IMR-90 (cell line): ENCODE data around the gene PCDH19. TPM values are rescaled to one million over a fixed set of nuclear protein-coding genes. Genes with fewer than 3 reads are reported as not detected.
A peak's percentile ranks its signal among the peaks of the same experiment; 100 is the strongest.

Source experiments
- ATAC-seq: fragments of 200-7000 bp; cut with Tn5 transposase; 2 replicates; pipeline ENCODE4 v1.9.1; 2020; ENCODE audit warnings: low read depth, mild to moderate bottlenecking, moderate library complexity
- BruUV-seq: library from RNA; stranded (reverse); fragments of 400-500 nt; replicated peaks from 2 replicates; lab custom pipeline; 2021; lab: Mats Ljungman, UMichigan
- CTCF ChIA-PET: fragments of 300-600 bp; formaldehyde crosslinking; extraction: SDS; loops from one replicate; lab custom pipeline; 2021; ENCODE audit warnings: antibody characterized with exemption; lab: Yijun Ruan, JAX
- POLR2A ChIA-PET: fragments of 300-600 bp; sonication (Branson Sonifier 250); formaldehyde crosslinking; loops from one replicate; lab custom pipeline; 2022; ENCODE audit warnings: antibody characterized with exemption; ENCODE audit not compliant: unreplicated experiment; lab: Charles Lee
- DNase-seq: peaks from one replicate; pipeline ENCODE4 v3.0.0; 2013
- H2AFZ ChIP-seq: replicated peaks from 2 replicates; pipeline ENCODE3; 2013; ENCODE audit warnings: low read length, mild to moderate bottlenecking; ENCODE audit not compliant: poor library complexity
- H2AK5ac ChIP-seq: 2 replicates; pipeline ENCODE4 v1.6.1; 2013; ENCODE audit warnings: low read depth, low read length, inconsistent platforms
- H2AK9ac ChIP-seq: replicated peaks from 2 replicates; pipeline ENCODE3; 2013; ENCODE audit warnings: mild to moderate bottlenecking, low read depth, low read length, moderate library complexity; ENCODE audit not compliant: poor library complexity
- H2BK120ac ChIP-seq: 2 replicates; pipeline ENCODE4 v1.6.1; 2013; ENCODE audit warnings: low read depth, low read length, inconsistent platforms
- H2BK15ac ChIP-seq: 3 replicates; pipeline ENCODE4 v1.6.1; 2013; ENCODE audit warnings: low read depth, low read length, inconsistent platforms
- H2BK20ac ChIP-seq: 2 replicates; pipeline ENCODE4 v1.6.1; 2013; ENCODE audit warnings: low read depth, mild to moderate bottlenecking, inconsistent platforms, low read length, moderate library complexity
- H2BK5ac ChIP-seq: 2 replicates; pipeline ENCODE4 v1.6.1; 2013; ENCODE audit warnings: mild to moderate bottlenecking, low read depth, low read length, inconsistent platforms; ENCODE audit not compliant: poor library complexity, severe bottlenecking
- H3K14ac ChIP-seq: replicated peaks from 2 replicates; pipeline ENCODE4 v1.6.1; 2013; ENCODE audit warnings: low read depth, low read length, inconsistent platforms
- H3K18ac ChIP-seq: 2 replicates; pipeline ENCODE4 v1.6.1; 2013; ENCODE audit warnings: low read depth, low read length, control low read depth
- H3K23ac ChIP-seq: 2 replicates; pipeline ENCODE4 v1.6.1; 2013; ENCODE audit warnings: low read depth, low read length, inconsistent platforms
- H3K27ac ChIP-seq: 2 replicates; pipeline ENCODE4 v1.5.1; 2013; ENCODE audit warnings: mild to moderate bottlenecking, control low read depth, low read length; ENCODE audit not compliant: insufficient read depth
- H3K27me3 ChIP-seq: 2 replicates; pipeline ENCODE4 v1.6.1; 2013; ENCODE audit warnings: low read length; ENCODE audit not compliant: control insufficient read depth, insufficient read depth
- H3K36me3 ChIP-seq: 2 replicates; pipeline ENCODE4 v1.6.1; 2013; ENCODE audit warnings: low read length, mixed read lengths; ENCODE audit not compliant: control insufficient read depth, insufficient read depth
- H3K4ac ChIP-seq: 2 replicates; pipeline ENCODE4 v1.6.1; 2013; ENCODE audit warnings: low read depth, low read length, inconsistent platforms
- H3K4me1 ChIP-seq: 2 replicates; pipeline ENCODE4 v1.6.1; 2013; ENCODE audit warnings: low read length, mixed read lengths; ENCODE audit not compliant: control insufficient read depth, insufficient read depth
- H3K4me2 ChIP-seq: 2 replicates; pipeline ENCODE4 v1.6.1; 2013; ENCODE audit warnings: low read depth, mild to moderate bottlenecking, control low read depth, low read length, moderate library complexity
- H3K4me3 ChIP-seq: 2 replicates; pipeline ENCODE4 v1.5.1; 2013; ENCODE audit warnings: low read depth, mild to moderate bottlenecking, control low read depth, low read length, moderate library complexity; ENCODE audit not compliant: insufficient read depth
- H3K56ac ChIP-seq: 2 replicates; pipeline ENCODE4 v1.6.1; 2013; ENCODE audit warnings: low read length, inconsistent platforms; ENCODE audit not compliant: insufficient read depth; ENCODE audit errors: extremely low read depth
- H3K79me1 ChIP-seq, 2 experiments: 2 replicates each; pipeline ENCODE4 v1.6.1; 2013; ENCODE audit warnings: low read length in 2 of 2, inconsistent platforms in 1 of 2, low read depth in 1 of 2
- H3K9ac ChIP-seq: 2 replicates; pipeline ENCODE4 v1.6.1; 2013; ENCODE audit warnings: low read depth, low read length, control low read depth
- H3K9me1 ChIP-seq: 2 replicates; pipeline ENCODE4 v1.6.1; 2013; ENCODE audit warnings: low read length, inconsistent platforms; ENCODE audit not compliant: insufficient read depth
- H3K9me3 ChIP-seq: 2 replicates; pipeline ENCODE4 v1.6.1; 2013; ENCODE audit warnings: low read length; ENCODE audit not compliant: control insufficient read depth, insufficient read depth
- H4K20me1 ChIP-seq: 2 replicates; pipeline ENCODE4 v1.6.1; 2013; ENCODE audit warnings: low read length, inconsistent platforms; ENCODE audit not compliant: insufficient read depth
- H4K5ac ChIP-seq: 2 replicates; pipeline ENCODE4 v1.6.1; 2013; ENCODE audit warnings: mild to moderate bottlenecking, low read depth, low read length, control low read depth
- H4K8ac ChIP-seq, 2 experiments: 2 replicates each; pipeline ENCODE4 v1.6.1; 2013; ENCODE audit warnings: low read depth in 2 of 2, low read length in 2 of 2, control low read depth in 1 of 2, inconsistent platforms in 1 of 2
- H4K91ac ChIP-seq: 2 replicates; pipeline ENCODE4 v1.6.1; 2013; ENCODE audit warnings: low read depth, low read length, inconsistent platforms; ENCODE audit not compliant: insufficient read depth
- BHLHE40 ChIP-seq: fragments of 150-350 bp; IDR thresholded peaks from 2 replicates; pipeline ENCODE4 v1.6.1; 2016; ENCODE audit warnings: mild to moderate bottlenecking, low read depth, low read length
- CEBPB ChIP-seq: IDR thresholded peaks from 2 replicates; pipeline ENCODE4 v1.6.1; 2012; ENCODE audit warnings: low read depth, low read length, improper control_type of control experiment
- CHD1 ChIP-seq: IDR thresholded peaks from 2 replicates; pipeline ENCODE4 v1.6.1; 2012; ENCODE audit warnings: low read depth, low read length, improper control_type of control experiment
- FOS ChIP-seq: fragments of 150-350 bp; IDR thresholded peaks from 2 replicates; pipeline ENCODE4 v1.6.1; 2016; ENCODE audit warnings: low read depth, low read length
- MAFK ChIP-seq: IDR thresholded peaks from 2 replicates; pipeline ENCODE4 v1.6.1; 2012; ENCODE audit warnings: low read depth, low read length, improper control_type of control experiment
- NFE2L2 ChIP-seq: fragments of 150-350 bp; IDR thresholded peaks from 2 replicates; pipeline ENCODE4 v1.6.1; 2016; ENCODE audit warnings: low read depth, mild to moderate bottlenecking, low read length
- RAD21 ChIP-seq: IDR thresholded peaks from 2 replicates; pipeline ENCODE4 v1.6.1; 2012; ENCODE audit warnings: low read length, improper control_type of control experiment
- SMC3 ChIP-seq: fragments of 150-350 bp; IDR thresholded peaks from 2 replicates; pipeline ENCODE4 v1.6.1; 2016; ENCODE audit warnings: low read depth, mild to moderate bottlenecking, antibody characterized with exemption, low read length, moderate library complexity
- WGBS, 2 experiments: methylation state at CpG; one replicate each; pipeline versions ENCODE4 v1.1.5 to v1.1.7; 2013; ENCODE audit warnings: missing lambda C conversion rate in 2 of 2; ENCODE audit not compliant: insufficient read length in 1 of 2; ENCODE audit errors: extremely low coverage in 2 of 2; 5-methylcytosine and 5-hydroxymethylcytosine counted together
- dilution Hi-C: fragments of 300-500 bp; cut with HindIII; formaldehyde crosslinking; loops from one replicate; pipeline ENCODE4 v1.14.3; 2018; ENCODE audit warnings: low sequenced_read_pairs; ENCODE audit not compliant: unreplicated experiment
- in situ Hi-C: fragments of 300-500 bp; cut with MboI; formaldehyde crosslinking; loops from 3 replicates; pipeline ENCODE4 v1.14.3; 2019; ENCODE audit warnings: low sequenced_read_pairs, inconsistent platforms, mixed read lengths
- intact Hi-C: fragments of 100-400 bp; cut with micrococcal nuclease; formaldehyde crosslinking; loops from 2 replicates; pipeline ENCODE4 v1.10.0; 2022
- polyA plus RNA-seq, 3 experiments: library from polyadenylated mRNA; depleted of rRNA; stranded (reverse); fragments of >200 nt; gene quantifications; 2 replicates each; pipeline ENCODE4 v1.2.3, GENCODE V29; 2012; ENCODE audit warnings: low replicate concordance in 1 of 3
- total RNA-seq: library from RNA; depleted of rRNA; stranded (reverse); fragments of >200 nt; gene quantifications from 2 replicates; pipeline ENCODE4 v1.2.3, GENCODE V29; 2012
- TF ChIP-seq, protein P1 (sequence below): conservative IDR thresholded peaks from 2 replicates; pipeline ENCODE4 v1.5.1; 2012; ENCODE audit warnings: mild to moderate bottlenecking, low read depth, low read length, improper control_type of control experiment
- TF ChIP-seq, protein P2 (sequence below): fragments of 150-350 bp; IDR thresholded peaks from 2 replicates; pipeline ENCODE4 v1.6.1; 2017; ENCODE audit warnings: mild to moderate bottlenecking, antibody characterized with exemption, low read length, low read depth

Gene PCDH19
- total and polyA plus RNA-seq, 2 of the 4 experiments (the other 2 are of a cell fraction): not detected

DNA sequence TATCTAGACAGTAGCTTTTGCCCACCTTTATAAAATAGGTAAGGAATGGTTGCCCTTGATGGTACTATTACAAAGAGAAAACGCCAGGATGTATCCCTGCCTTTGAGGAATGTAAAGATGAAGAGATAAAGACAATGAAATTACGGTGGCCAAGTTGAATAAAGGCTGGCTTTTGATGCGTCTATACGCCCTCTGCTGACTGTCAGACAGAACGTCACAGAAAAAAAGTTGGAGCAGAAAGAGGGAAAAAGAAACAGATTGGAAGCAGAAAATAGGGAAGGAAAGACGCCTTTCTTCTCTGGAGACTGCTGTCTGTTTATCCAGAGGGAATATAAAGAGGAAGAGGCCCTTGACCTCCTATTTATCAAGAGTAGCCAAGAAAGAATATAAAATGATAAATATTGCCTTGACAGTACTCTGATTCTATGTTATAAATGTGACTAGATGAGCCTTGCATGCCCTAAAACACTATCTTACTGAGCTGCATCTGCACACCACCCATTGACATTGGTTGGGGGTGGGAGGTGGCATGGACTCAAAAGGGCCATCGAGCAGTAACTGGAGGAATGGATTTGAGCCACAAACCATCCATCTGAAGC lies 30.6 kb downstream of the PCDH19 start:
- dilution Hi-C loops (no loop called here), in situ Hi-C loops (no loop called here), intact Hi-C loops (no loop called here)
- H4K91ac ChIP-seq: no peak overlapping the region
- H3K4me1 ChIP-seq: no peaks in the 10 kb centered on the region
- no TSS peak for BruUV-seq
- no peak overlapping the region for H3K4ac ChIP-seq
- CTCF ChIA-PET: interaction anchor here (1.0 kb wide), 1 partner anchor 9 kb away, joined by 3 read pairs; no protein-coding TSS in a partner anchor
- H3K79me1 ChIP-seq: no peaks in the 10 kb centered on the region
- POLR2A ChIA-PET: no interaction called here
- H3K36me3 ChIP-seq: no peaks in the 10 kb centered on the region
- no peak overlapping the region for H3K18ac ChIP-seq
- H3K4me2 ChIP-seq: no peak overlapping the region
- 0 out of 2 replicates have a peak, but pooled peaks have one; percentile 44 for ATAC-seq
- H3K9ac ChIP-seq: no peak overlapping the region
- no peak overlapping the region for H3K56ac ChIP-seq
- no peak overlapping the region for H2AK9ac ChIP-seq
- H2BK15ac ChIP-seq: no peak overlapping the region
- H4K20me1 ChIP-seq: no peaks in the 10 kb centered on the region
- DNase-seq: peak; percentile 1
- no peak overlapping the region for H3K23ac ChIP-seq
- H3K4me3 ChIP-seq: no peak overlapping the region
- no peak overlapping the region for H3K27ac ChIP-seq
- H3K9me1 ChIP-seq: no peaks in the 10 kb centered on the region
- no peak overlapping the region for H2AK5ac ChIP-seq
- H3K27me3 ChIP-seq: peaks cover 3% of the 10 kb centered on the region; the same call in 1 of the 2 replicates
- 0% methylated on average over 3 of the region's 7 CpGs; no CpG with 5 or more reads in 1 of the 2 experiments for WGBS, 2 experiments
- H2BK20ac ChIP-seq: no peak overlapping the region
- H2BK120ac ChIP-seq: no peak overlapping the region
- no peak overlapping the region for H4K5ac ChIP-seq
- H3K14ac ChIP-seq: no peak overlapping the region
- H2BK5ac ChIP-seq: no peak overlapping the region
- H2AFZ ChIP-seq: no peak overlapping the region
- TF ChIP-seq, protein P1, sequence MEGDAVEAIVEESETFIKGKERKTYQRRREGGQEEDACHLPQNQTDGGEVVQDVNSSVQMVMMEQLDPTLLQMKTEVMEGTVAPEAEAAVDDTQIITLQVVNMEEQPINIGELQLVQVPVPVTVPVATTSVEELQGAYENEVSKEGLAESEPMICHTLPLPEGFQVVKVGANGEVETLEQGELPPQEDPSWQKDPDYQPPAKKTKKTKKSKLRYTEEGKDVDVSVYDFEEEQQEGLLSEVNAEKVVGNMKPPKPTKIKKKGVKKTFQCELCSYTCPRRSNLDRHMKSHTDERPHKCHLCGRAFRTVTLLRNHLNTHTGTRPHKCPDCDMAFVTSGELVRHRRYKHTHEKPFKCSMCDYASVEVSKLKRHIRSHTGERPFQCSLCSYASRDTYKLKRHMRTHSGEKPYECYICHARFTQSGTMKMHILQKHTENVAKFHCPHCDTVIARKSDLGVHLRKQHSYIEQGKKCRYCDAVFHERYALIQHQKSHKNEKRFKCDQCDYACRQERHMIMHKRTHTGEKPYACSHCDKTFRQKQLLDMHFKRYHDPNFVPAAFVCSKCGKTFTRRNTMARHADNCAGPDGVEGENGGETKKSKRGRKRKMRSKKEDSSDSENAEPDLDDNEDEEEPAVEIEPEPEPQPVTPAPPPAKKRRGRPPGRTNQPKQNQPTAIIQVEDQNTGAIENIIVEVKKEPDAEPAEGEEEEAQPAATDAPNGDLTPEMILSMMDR: peak; percentile 40
- TF ChIP-seq CHD1: no peak
- TF ChIP-seq BHLHE40: no peak
- peak; percentile 31; the same call in 1 of the 2 replicates for TF ChIP-seq SMC3
- TF ChIP-seq CEBPB: no peak
- no peak for TF ChIP-seq MAFK
- TF ChIP-seq NFE2L2: no peak
- peak; percentile 33 for TF ChIP-seq RAD21
- TF ChIP-seq, protein P2, sequence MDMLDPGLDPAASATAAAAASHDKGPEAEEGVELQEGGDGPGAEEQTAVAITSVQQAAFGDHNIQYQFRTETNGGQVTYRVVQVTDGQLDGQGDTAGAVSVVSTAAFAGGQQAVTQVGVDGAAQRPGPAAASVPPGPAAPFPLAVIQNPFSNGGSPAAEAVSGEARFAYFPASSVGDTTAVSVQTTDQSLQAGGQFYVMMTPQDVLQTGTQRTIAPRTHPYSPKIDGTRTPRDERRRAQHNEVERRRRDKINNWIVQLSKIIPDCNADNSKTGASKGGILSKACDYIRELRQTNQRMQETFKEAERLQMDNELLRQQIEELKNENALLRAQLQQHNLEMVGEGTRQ: no peak
- TF ChIP-seq FOS: no peak
- H3K9me3 ChIP-seq: no peaks in the 10 kb centered on the region
- H4K8ac ChIP-seq: no peak overlapping the region
